ENCODE measurements around the gene BRSK2.

BRSK2 gene

GRCh38 chr11:1457326-1457680 lies 67.6 kb downstream of the BRSK2 start:
- in situ Hi-C loops (cut with MboI; ENCODE audit: low pct_unique_long_range_greater_than_20kb, low sequenced_read_pairs): no loop called here

GRCh38 chr11:1457856-1458255 lies 68.1 kb downstream of the BRSK2 start:
- in situ Hi-C loops (cut with MboI; ENCODE audit: low pct_unique_long_range_greater_than_20kb, low sequenced_read_pairs): no loop called here

More at GRCh38 chr11:1457326-1457680, 67.6 kb downstream of the BRSK2 start:
- no peak for DNase-seq

GRCh38 chr11:1458340-1459218 lies 68.8 kb downstream of the BRSK2 start:
- DNase-seq: peak; percentile 15
- in situ Hi-C loops (cut with MboI; ENCODE audit: low pct_unique_long_range_greater_than_20kb, low sequenced_read_pairs): no loop called here

More at GRCh38 chr11:1457856-1458255, 68.1 kb downstream of the BRSK2 start:
- DNase-seq: no peak

GRCh38 chr11:1459219-1459575 lies 69.5 kb downstream of the BRSK2 start:
- in situ Hi-C loops (cut with MboI; ENCODE audit: low pct_unique_long_range_greater_than_20kb, low sequenced_read_pairs): no loop called here
- DNase-seq: no peak

- in situ Hi-C loops (cut with MboI; ENCODE audit: low pct_unique_long_range_greater_than_20kb, low sequenced_read_pairs): no loop called here
- no peak for DNase-seq
Measured at GRCh38 chr11:1459764-1460395, 70.1 kb downstream of the BRSK2 start.

- in situ Hi-C loops (cut with MboI; ENCODE audit: low pct_unique_long_range_greater_than_20kb, low sequenced_read_pairs): no loop called here
- no peak for DNase-seq
Measured at GRCh38 chr11:1460396-1460985, 70.8 kb downstream of the BRSK2 start.

- no peak for DNase-seq
- in situ Hi-C loops (cut with MboI; ENCODE audit: low pct_unique_long_range_greater_than_20kb, low sequenced_read_pairs): no loop called here
Measured at GRCh38 chr11:1460986-1461825, 71.5 kb downstream of the BRSK2 start.

GRCh38 chr11:1461826-1462697 lies 72.3 kb downstream of the BRSK2 start:
- no peak for DNase-seq
- in situ Hi-C loops (cut with MboI; ENCODE audit: low pct_unique_long_range_greater_than_20kb, low sequenced_read_pairs): no loop called here

GRCh38 chr11:1462698-1462975 lies 72.9 kb downstream of the BRSK2 start:
- in situ Hi-C loops (cut with MboI; ENCODE audit: low pct_unique_long_range_greater_than_20kb, low sequenced_read_pairs): no loop called here
- DNase-seq: no peak

GRCh38 chr11:1463056-1463455 lies 73.3 kb downstream of the BRSK2 start:
- in situ Hi-C loops (cut with MboI; ENCODE audit: low pct_unique_long_range_greater_than_20kb, low sequenced_read_pairs): no loop called here

GRCh38 chr11:1466784-1467183 lies 77.0 kb downstream of the BRSK2 start:
- DNase-seq: no peak
- in situ Hi-C loops (cut with MboI; ENCODE audit: low pct_unique_long_range_greater_than_20kb, low sequenced_read_pairs): no loop called here

More at GRCh38 chr11:1463056-1463455, 73.3 kb downstream of the BRSK2 start:
- no peak for DNase-seq

GRCh38 chr11:1467270-1467669 lies 77.5 kb downstream of the BRSK2 start:
- in situ Hi-C loops (cut with MboI; ENCODE audit: low pct_unique_long_range_greater_than_20kb, low sequenced_read_pairs): no loop called here
- no peak for DNase-seq

- no peak for DNase-seq
- in situ Hi-C loops (cut with MboI; ENCODE audit: low pct_unique_long_range_greater_than_20kb, low sequenced_read_pairs): no loop called here
Measured at GRCh38 chr11:1468002-1468401, 78.3 kb downstream of the BRSK2 start.

- in situ Hi-C loops (cut with MboI; ENCODE audit: low pct_unique_long_range_greater_than_20kb, low sequenced_read_pairs): no loop called here
Measured at GRCh38 chr11:1468473-1469066, 78.8 kb downstream of the BRSK2 start.

GRCh38 chr11:1469287-1469910 lies 79.7 kb downstream of the BRSK2 start:
- in situ Hi-C loops (cut with MboI; ENCODE audit: low pct_unique_long_range_greater_than_20kb, low sequenced_read_pairs): no loop called here

More at GRCh38 chr11:1468473-1469066, 78.8 kb downstream of the BRSK2 start:
- no peak for DNase-seq

GRCh38 chr11:1469911-1470680 lies 80.4 kb downstream of the BRSK2 start:
- no peak for DNase-seq
- in situ Hi-C loops (cut with MboI; ENCODE audit: low pct_unique_long_range_greater_than_20kb, low sequenced_read_pairs): no loop called here

More at GRCh38 chr11:1469287-1469910, 79.7 kb downstream of the BRSK2 start:
- DNase-seq: no peak
